Epithelial cell of esophagus (primary cell): ENCODE results near the gene RASL10B.
A peak's percentile ranks its signal among the peaks of the same experiment; 100 is the strongest.

Experiments
- DNase-seq: peaks from one replicate; pipeline ENCODE4 v3.0.0; 2010; ENCODE audit warnings: low read depth
- H3K4me3 ChIP-seq: 2 replicates; pipeline ENCODE4 v1.5.1; 2011; ENCODE audit warnings: mild to moderate bottlenecking, low read length, control low read depth
- CTCF ChIP-seq: IDR thresholded peaks from 2 replicates; pipeline ENCODE4 v1.5.1; 2011; ENCODE audit warnings: low read depth, mild to moderate bottlenecking, low read length, control low read depth, inconsistent platforms; ENCODE audit not compliant: insufficient read depth; ENCODE audit errors: missing control alignments

Gene RASL10B

GRCh38 chr17:35769895-35770486 is 38.6 kb downstream of the RASL10B start:
- DNase-seq, result no peak
- no peak for TF ChIP-seq CTCF
- no peak overlapping the region for H3K4me3 ChIP-seq

GRCh38 chr17:35773129-35773528 is 41.7 kb downstream of the RASL10B start:
- TF ChIP-seq CTCF, result no peak
- no peak for DNase-seq
- no peak overlapping the region for H3K4me3 ChIP-seq

- no peak for DNase-seq
- no peak overlapping the region for H3K4me3 ChIP-seq
- TF ChIP-seq CTCF, result no peak
Measured at GRCh38 chr17:35773679-35774425, 42.4 kb downstream of the RASL10B start.

- no peak for TF ChIP-seq CTCF
- DNase-seq, result no peak
- no peak overlapping the region for H3K4me3 ChIP-seq
Measured at GRCh38 chr17:35774499-35774898, 43.1 kb downstream of the RASL10B start.

DNA sequence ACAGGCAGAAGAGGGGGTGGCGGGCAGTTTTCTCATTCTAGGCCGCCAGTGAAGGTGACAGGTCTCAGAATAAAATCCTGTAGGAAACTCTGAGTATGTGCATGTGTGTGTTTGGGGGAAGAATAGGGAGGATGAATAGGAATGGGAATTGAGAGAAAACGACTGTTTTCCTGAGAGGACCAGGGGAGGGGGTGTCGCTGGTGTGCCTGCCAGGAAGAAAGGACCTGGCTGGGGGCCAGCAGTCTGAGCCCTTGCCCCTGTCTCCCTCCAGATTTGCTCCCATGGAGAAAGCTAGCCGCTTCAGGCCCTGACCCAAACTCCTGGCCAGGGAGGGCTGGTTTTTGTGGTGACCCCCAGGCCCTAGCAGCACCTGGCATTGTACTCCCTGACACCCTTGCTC is 43.6 kb downstream of the RASL10B start:
- no peak for TF ChIP-seq CTCF
- DNase-seq, result no peak

GRCh38 chr17:35775583-35775982 is 44.1 kb downstream of the RASL10B start:
- TF ChIP-seq CTCF, result no peak
- DNase-seq, result no peak
- H3K4me3 ChIP-seq, result no peak overlapping the region

More for the DNA sequence above, 43.6 kb downstream of the RASL10B start:
- no peak overlapping the region for H3K4me3 ChIP-seq

GRCh38 chr17:35778641-35779196 is 47.3 kb downstream of the RASL10B start:
- peak; percentile 62 for DNase-seq
- H3K4me3 ChIP-seq, result no peak overlapping the region

More at GRCh38 chr17:35778641-35779196, 47.3 kb downstream of the RASL10B start:
- no peak for TF ChIP-seq CTCF
